Dermis blood vessel endothelial cell (primary cell): Measurements from ENCODE around the gene SFXN5. TPM values are rescaled to one million over a fixed set of nuclear protein-coding genes. Genes with fewer than 3 reads are reported as not detected.
"Not testable (repeated sequence)": the region's sequence is repeated elsewhere in the genome, so short reads cannot be mapped to it uniquely, and the experiment has no call there.

Source experiments
- DNase-seq: peaks from one replicate; pipeline ENCODE4 v3.0.0; 2010
- total RNA-seq: library from RNA; depleted of rRNA; stranded (reverse); fragments of >200 nt; gene quantifications from 2 replicates; pipeline ENCODE4 v1.2.3, GENCODE V29; 2014

SFXN5 gene
- total RNA-seq, 1 donor from 2014 or later, result 16.5 TPM

- DNase-seq, result no peak
Measured at GRCh38 chr2:72917877-72918553, 153.5 kb downstream of the SFXN5 start.

- no peak for DNase-seq
Measured at GRCh38 chr2:72917138-72917876, 154.2 kb downstream of the SFXN5 start, which contains the start of gene EMX1. EMX1 (plus strand) TSS chr2:72917519; CDS start chr2:72917853, 334 bp downstream.

GRCh38 chr2:72916743-72917137 is 154.8 kb downstream of the SFXN5 start:
- DNase-seq, result no peak

GRCh38 chr2:72915907-72916742 is 155.4 kb downstream of the SFXN5 start:
- peak; percentile 42 for DNase-seq

- DNase-seq, result no peak
Measured at GRCh38 chr2:72915320-72915906, 156.1 kb downstream of the SFXN5 start.

- DNase-seq, result no peak
Measured at GRCh38 chr2:72914589-72915319, 156.8 kb downstream of the SFXN5 start.

- DNase-seq, result no peak
Measured at GRCh38 chr2:72914206-72914559, 157.3 kb downstream of the SFXN5 start.

- no peak for DNase-seq
Measured at GRCh38 chr2:72913486-72914205, 157.9 kb downstream of the SFXN5 start.

- DNase-seq, result no peak
Measured at GRCh38 chr2:72911256-72911655, 160.3 kb downstream of the SFXN5 start.

GRCh38 chr2:72908741-72909140 is 162.8 kb downstream of the SFXN5 start:
- no peak for DNase-seq

GRCh38 chr2:72907369-72907768 is 164.1 kb downstream of the SFXN5 start:
- not testable (repeated sequence) for DNase-seq

GRCh38 chr2:72901426-72901825 is 170.1 kb downstream of the SFXN5 start:
- DNase-seq, result no peak

- no peak for DNase-seq
Measured at GRCh38 chr2:72900191-72900825, 171.2 kb downstream of the SFXN5 start.

- no peak for DNase-seq
Measured at GRCh38 chr2:72898585-72898906, 173.0 kb downstream of the SFXN5 start.

GRCh38 chr2:72897785-72898584 is 173.5 kb downstream of the SFXN5 start:
- DNase-seq, result no peak

GRCh38 chr2:72896446-72896845 is 175.1 kb downstream of the SFXN5 start:
- no peak for DNase-seq

GRCh38 chr2:72895759-72896281 is 175.7 kb downstream of the SFXN5 start:
- peak; percentile 47 for DNase-seq

GRCh38 chr2:72895154-72895553 is 176.4 kb downstream of the SFXN5 start:
- DNase-seq, result no peak

GRCh38 chr2:72894514-72894913 is 177.0 kb downstream of the SFXN5 start:
- no peak for DNase-seq
